Body of pancreas (tissue), 4 donors: ENCODE results near the gene CFAP90. TPM values are rescaled to one million over a fixed set of nuclear protein-coding genes. Genes with fewer than 3 reads are reported as not detected.
A peak's percentile ranks its signal among the peaks of the same experiment; 100 is the strongest.

Experiments
- ATAC-seq: fragments of 150-250 bp; one replicate; pipeline ENCODE4 v1.9.1; 2016
- DNase-seq, 4 donors: peaks; one replicate each; pipeline ENCODE4 v3.0.0-alpha.2; 2019
- H3K27ac ChIP-seq, 4 donors: fragments of 200-600 bp; sonication (generic); 1 replicate in 3 of 4; 2 replicates in 1 of 4; pipeline versions ENCODE4 v1.5.1 to v1.6.1; 2016 to 2019; ENCODE audit warnings: mild to moderate bottlenecking in 1 of 4, mixed read lengths in 1 of 4, moderate library complexity in 1 of 4
- H3K27me3 ChIP-seq, 2 donors: fragments of 200-600 bp; sonication (generic); one replicate each; pipeline ENCODE4 v1.6.0; 2016; ENCODE audit warnings: mild to moderate bottlenecking in 1 of 2
- H3K36me3 ChIP-seq, 2 donors: fragments of 200-600 bp; sonication (generic); replicated peaks in 1 of 2; 2 replicates each; pipeline ENCODE4 v1.5.1; 2016; ENCODE audit warnings: low read depth in 2 of 2; ENCODE audit not compliant: insufficient read depth in 1 of 2
- H3K4me1 ChIP-seq: fragments of 200-600 bp; sonication (generic); one replicate; pipeline ENCODE4 v1.6.0; 2016
- H3K4me3 ChIP-seq, 2 donors: fragments of 200-600 bp; sonication (generic); 1 replicate in 1 of 2; 2 replicates in 1 of 2; pipeline ENCODE4 v1.5.1; 2016 to 2019
- H3K9me3 ChIP-seq, 3 donors: fragments of 200-600 bp; sonication (generic); 1 replicate in 2 of 3; 2 replicates in 1 of 3; pipeline ENCODE4 v1.5.1; 2016
- CTCF ChIP-seq, 7 experiments: fragments of 450-650 bp in 4 of 7; fragments of 200-600 bp in 3 of 7; sonication (generic) in 3 of 7; IDR thresholded peaks; one replicate each; pipeline ENCODE4 v1.5.1; 2016 to 2019; ENCODE audit warnings: antibody characterized with exemption in 7 of 7
- POLR2A ChIP-seq, 3 donors: fragments of 450-650 bp; IDR thresholded peaks; one replicate each; pipeline ENCODE4 v1.6.1; 2016; ENCODE audit warnings: antibody characterized with exemption in 3 of 3, mild to moderate bottlenecking in 2 of 3
- WGBS, 2 donors: methylation state at CpG; one replicate each; pipeline ENCODE4 v1.1.5; 2017; 5-methylcytosine and 5-hydroxymethylcytosine counted together
- intact Hi-C: fragments of 100-400 bp; cut with DNase I; formaldehyde crosslinking; loops from one replicate; pipeline ENCODE4 v1.15.1; 2023
- total RNA-seq, 2 donors: library from RNA; depleted of rRNA; stranded (reverse); fragments of >200 nt; gene quantifications; one replicate each; pipeline ENCODE4 v1.1.0, GENCODE V29; 2016

CFAP90 gene
- total RNA-seq, 2 donors from 2014 or later, result 0.52 to 10.2 TPM

- intact Hi-C loops, result no loop called here
- peaks cover 0 to 2% of the 10 kb centered on the region in 2 donors for H3K36me3 ChIP-seq
- no peak overlapping the region for H3K4me3 ChIP-seq
- H3K9me3 ChIP-seq, result no peaks in the 10 kb centered on the region
- DNase-seq (no peak), ATAC-seq (no peak)
- TF ChIP-seq CTCF (IDR thresholded peaks at IDR 0.05), result no peak
- no peak for TF ChIP-seq POLR2A (IDR thresholded peaks at IDR 0.05)
- no peaks in the 10 kb centered on the region for H3K27me3 ChIP-seq
- peaks cover 20% of the 10 kb centered on the region for H3K4me1 ChIP-seq
- H3K27ac ChIP-seq, result no peak overlapping the region
- 86 to 95% methylated on average over 2 of the region's 2 CpGs for WGBS, 2 donors
These were observed 2.1 kb upstream of the CFAP90 start for GRCh38 chr5:7852988-7853387.

GRCh38 chr5:7852542-7852941, 1.6 kb upstream of the CFAP90 start:
- TF ChIP-seq POLR2A (IDR thresholded peaks at IDR 0.05), result no peak
- TF ChIP-seq CTCF (IDR thresholded peaks at IDR 0.05), result no peak
- no peaks in the 10 kb centered on the region for H3K27me3 ChIP-seq
- intact Hi-C loops, result no loop called here
- H3K9me3 ChIP-seq, result no peaks in the 10 kb centered on the region
- no peak for DNase-seq
- H3K4me1 ChIP-seq, result peaks cover 20% of the 10 kb centered on the region
- peaks cover 0 to 1% of the 10 kb centered on the region in 2 donors for H3K36me3 ChIP-seq
- no peak overlapping the region for H3K4me3 ChIP-seq
- ATAC-seq, result no peak
- 88 to 92% methylated on average over 1 of the region's 1 CpG for WGBS, 2 donors
- H3K27ac ChIP-seq, result peak overlapping the region in 3 of 4 donors; percentile 65 to 67 (median 65)

GRCh38 chr5:7851617-7852289, 820 bp upstream of the CFAP90 start:
- peak overlapping the region; percentile 47 to 67 (median 65) for H3K27ac ChIP-seq
- ATAC-seq, result peak; percentile 91

DNA sequence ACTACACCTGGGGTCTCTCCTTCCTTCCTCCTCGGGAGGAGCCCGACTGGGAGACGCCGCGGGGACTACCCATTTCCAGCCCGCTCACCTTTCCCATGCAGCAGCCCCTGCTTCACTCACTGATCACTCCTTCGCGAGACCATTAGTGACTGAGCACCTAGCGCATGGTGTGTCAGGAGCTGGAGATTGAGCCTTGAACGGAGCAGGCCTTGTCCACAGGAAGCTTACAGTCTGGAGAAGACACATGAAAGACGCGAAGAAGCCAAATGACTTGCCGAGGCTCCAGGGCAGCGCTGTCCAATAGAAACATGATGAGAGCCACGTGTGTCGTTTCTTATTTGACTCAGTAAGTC, 283 bp upstream of the CFAP90 start:
- Histone ChIP-seq H3K27ac (peak overlapping the region; percentile 47 to 67 (median 65)), H3K4me1 (peaks cover 20% of the 10 kb centered on the region), H3K9me3 (no peaks in the 10 kb centered on the region), H3K27me3 (no peaks in the 10 kb centered on the region), H3K36me3 (no peaks in the 10 kb centered on the region), H3K4me3 (no peak overlapping the region)
- DNase-seq (no peak), ATAC-seq (peak; percentile 8)
- intact Hi-C loops, result no loop called here
- TF ChIP-seq POLR2A (IDR thresholded peaks at IDR 0.05) (no peak), CTCF (IDR thresholded peaks at IDR 0.05) (no peak)
- 20 to 29% methylated on average over 16 of the region's 16 CpGs for WGBS, 2 donors

More at GRCh38 chr5:7851617-7852289, 820 bp upstream of the CFAP90 start:
- Histone ChIP-seq H3K4me3 (no peak overlapping the region), H3K36me3 (no peaks in the 10 kb centered on the region), H3K4me1 (peaks cover 20% of the 10 kb centered on the region), H3K9me3 (no peaks in the 10 kb centered on the region), H3K27me3 (no peaks in the 10 kb centered on the region)
- DNase-seq, result peak; percentile 77 to 94 (median 86)
- TF ChIP-seq CTCF (IDR thresholded peaks at IDR 0.05) (no peak), POLR2A (IDR thresholded peaks at IDR 0.05) (no peak)
- WGBS, 2 donors, result 10 to 19% methylated on average over 8 of the region's 8 CpGs
- intact Hi-C loops, result no loop called here
